CD4-positive, alpha-beta T cell (primary cell): ENCODE measurements around the gene ABHD1. TPM values are rescaled to one million over a fixed set of nuclear protein-coding genes. Genes with fewer than 3 reads are reported as not detected.
"Not testable (repeated sequence)": the region's sequence is repeated elsewhere in the genome, so short reads cannot be mapped to it uniquely, and the experiment has no call there.

Experiments used
- ATAC-seq: fragments of 200-7000 bp; cut with Tn5 transposase; one replicate; pipeline ENCODE4 v1.10.0; 2022; ENCODE audit warnings: mild to moderate bottlenecking; ENCODE audit not compliant: poor library complexity
- CTCF ChIA-PET: fragments of 350-600 bp; sonication (Branson Sonifier 250); formaldehyde crosslinking; loops from one replicate; lab custom pipeline; 2021; ENCODE audit warnings: antibody characterized with exemption, inconsistent platforms; lab: Charles Lee
- POLR2A ChIA-PET: fragments of 350-600 bp; sonication (Branson Sonifier 250); formaldehyde crosslinking; loops from one replicate; lab custom pipeline; 2021; ENCODE audit warnings: antibody characterized with exemption, inconsistent platforms; lab: Charles Lee
- DNase-seq, 14 experiments: peaks; one replicate each; pipeline ENCODE4 v3.0.0-alpha.2; 2013 to 2020; ENCODE audit warnings: mixed read lengths in 2 of 14
- H3K27ac ChIP-seq, 2 donors: one replicate each; pipeline versions ENCODE4 v1.5.1 to v1.7.0; 2013; ENCODE audit warnings: low read length in 2 of 2, low read depth in 1 of 2, mild to moderate bottlenecking in 1 of 2
- H3K27me3 ChIP-seq, 2 experiments: 1 replicate in 1 of 2; 2 replicates in 1 of 2; pipeline versions ENCODE4 v1.6.1 to v1.7.0; 2013; ENCODE audit warnings: low read length in 2 of 2, control low read depth in 1 of 2, mild to moderate bottlenecking in 1 of 2, moderate library complexity in 1 of 2; ENCODE audit not compliant: insufficient read depth in 2 of 2, control insufficient read depth in 1 of 2
- H3K36me3 ChIP-seq: one replicate; pipeline ENCODE4 v1.6.1; 2013; ENCODE audit warnings: low read length, control low read depth; ENCODE audit not compliant: insufficient read depth
- H3K4me1 ChIP-seq: one replicate; pipeline ENCODE4 v1.6.1; 2013; ENCODE audit warnings: low read length, control low read depth; ENCODE audit not compliant: insufficient read depth
- H3K4me3 ChIP-seq: one replicate; pipeline ENCODE4 v1.5.1; 2013; ENCODE audit warnings: mild to moderate bottlenecking, low read length, moderate library complexity
- H3K9me3 ChIP-seq, 2 experiments: 1 replicate in 1 of 2; 2 replicates in 1 of 2; pipeline versions ENCODE4 v1.6.1 to v1.7.0; 2013; ENCODE audit warnings: low read length in 2 of 2, mild to moderate bottlenecking in 2 of 2, control low read depth in 1 of 2, moderate library complexity in 1 of 2; ENCODE audit not compliant: control insufficient read depth in 1 of 2, insufficient read depth in 1 of 2
- H3K27ac Mint-ChIP-seq: one replicate; pipeline ENCODE4 v1.8.0; 2020; ENCODE audit warnings: mixed read lengths
- H3K27me3 Mint-ChIP-seq: one replicate; pipeline ENCODE4 v1.8.0; 2021; ENCODE audit warnings: mixed read lengths
- H3K36me3 Mint-ChIP-seq: one replicate; pipeline ENCODE4 v1.8.0; 2021; ENCODE audit warnings: low read depth, mixed read lengths
- H3K4me1 Mint-ChIP-seq: one replicate; pipeline ENCODE4 v1.8.0; 2021; ENCODE audit warnings: low read depth, mixed read lengths
- H3K4me3 Mint-ChIP-seq: one replicate; pipeline ENCODE4 v1.8.0; 2020; ENCODE audit warnings: mild to moderate bottlenecking, mixed read lengths
- H3K9me3 Mint-ChIP-seq: one replicate; pipeline ENCODE4 v1.8.0; 2020; ENCODE audit warnings: mixed read lengths
- CTCF ChIP-seq: fragments of 200-600 bp; IDR thresholded peaks from one replicate; pipeline ENCODE4 v1.8.0; 2022; ENCODE audit warnings: antibody characterized with exemption, mild to moderate bottlenecking
- intact Hi-C, 2 experiments: fragments of 100-400 bp; cut with DNase I in 1 of 2; cut with micrococcal nuclease in 1 of 2; formaldehyde crosslinking; loops; one replicate each; pipeline versions ENCODE4 v1.15.1 to v1.9.0; 2023 to 2025; cut with DNase I, micrococcal nuclease
- polyA plus RNA-seq, 2 donors: library from polyadenylated mRNA; unstranded; fragments of 120-200 nt; gene quantifications; one replicate each; pipeline ENCODE4 v1.2.1, GENCODE V29; 2013
- total RNA-seq, 174 experiments: library from RNA in 2 of 174; stranded (reverse) in 2 of 174; gene quantifications; one replicate each; pipeline ENCODE4 v1.2.3 and lab custom pipeline; 2021 to 2026

Gene ABHD1
- total RNA-seq (1 to 10 TPM; 1.0 to 1.3 TPM), total RNA-seq (lab: John Stamatoyannopoulos, UW) (0 to 3.4 (median 0.64) reads per million in 172 experiments)
- 0.94 TPM for polyA plus RNA-seq (2013, experiment 1 of 2)
- polyA plus RNA-seq (2013, experiment 2 of 2), result 1.7 TPM

GRCh38 chr2:27123302-27124150, at the start of gene ABHD1:
Gene ABHD1, plus strand, starts transcription at chr2:27123815. Its CDS starts 134 bp downstream, at chr2:27123949.
- H3K4me3 ChIP-seq, result peak within 1 kb of the TSS; percentile 78
- CTCF ChIA-PET, result interaction anchor here (1.5 to 1.9 kb wide), 3 partner anchors 10 to 42 kb away, joined by 5 to 8 read pairs (median 5); partner anchors contain the start of gene PREB
- H3K9me3 Mint-ChIP-seq, result no peaks in the 10 kb centered on the region
- TF ChIP-seq CTCF, result no peak
- H3K27ac Mint-ChIP-seq, result peak within 1 kb of the TSS; percentile 81
- no peaks in the 10 kb centered on the region for H3K36me3 Mint-ChIP-seq
- peaks cover 22% of the 10 kb centered on the region for H3K4me1 ChIP-seq
- peaks cover 18% of the 10 kb centered on the region for H3K4me1 Mint-ChIP-seq
- peaks cover 19% of the 10 kb centered on the region for H3K27me3 Mint-ChIP-seq
- H3K27me3 ChIP-seq, result peaks cover 1 to 6% of the 10 kb centered on the region in 2 experiments
- POLR2A ChIA-PET, result interaction anchor here (0.6 to 3.0 kb wide), 10 partner anchors 8 to 180 kb away, joined by 3 to 56 read pairs (median 6); partner anchors contain the start of genes AGBL5, OST4 and PREB
- H3K27ac ChIP-seq, result peak within 1 kb of the TSS in 1 of 2 donors; percentile 52
- H3K9me3 ChIP-seq, result peaks cover 0 to under 1% of the 10 kb centered on the region in 2 experiments
- intact Hi-C loops, result loop anchor here (1.0 kb wide), 1 partner anchor 11 kb away; the partner anchor contains the start of gene PREB (in 2 of the 2)
- DNase-seq, result peak; percentile 23 to 86 (median 58)
- H3K36me3 ChIP-seq, result no peaks in the 10 kb centered on the region
- ATAC-seq, result peak; percentile 79
- H3K4me3 Mint-ChIP-seq, result peak within 1 kb of the TSS; percentile 92

GRCh38 chr2:27074738-27075565, 48.7 kb upstream of the ABHD1 start:
- ChIA-PET POLR2A (interaction anchor here (10.6 to 13.4 kb wide), 2 partner anchors 9 to 20 kb away, joined by 161 to 301 read pairs; partner anchors contain the start of genes AGBL5 and KHK), CTCF (interaction anchor here (0.9 kb wide), 1 partner anchor 113 kb away, joined by 3 read pairs; no protein-coding TSS in a partner anchor)
- TF ChIP-seq CTCF, result no peak
- Mint-ChIP-seq H3K4me1 (peaks cover 69% of the 10 kb centered on the region), H3K27me3 (no peaks in the 10 kb centered on the region), H3K36me3 (peaks cover 11% of the 10 kb centered on the region), H3K27ac (peak overlapping the region; percentile 73), H3K9me3 (no peaks in the 10 kb centered on the region), H3K4me3 (peak overlapping the region; percentile 80)
- ATAC-seq (no peak), DNase-seq (peak in 13 of 14 experiments; percentile 38 to 80 (median 53))
- intact Hi-C loops, result loop anchor here in 1 of 2 experiments (5.0 kb wide), 2 partner anchors 57 to 137 kb away; partner anchors contain the start of genes ATRAID, PREB and SLC5A6
- Histone ChIP-seq H3K9me3 (no peaks in the 10 kb centered on the region), H3K4me3 (no peak overlapping the region), H3K27ac (peak overlapping the region in 1 of 2 donors; percentile 22), H3K4me1 (peaks cover 48% of the 10 kb centered on the region), H3K36me3 (peaks cover 2% of the 10 kb centered on the region), H3K27me3 (no peaks in the 10 kb centered on the region)

- POLR2A ChIA-PET, result interaction anchor here (10.6 to 13.4 kb wide), 2 partner anchors 8 to 20 kb away, joined by 161 to 301 read pairs; partner anchors contain the start of genes AGBL5 and KHK
- H3K36me3 Mint-ChIP-seq, H3K9me3 Mint-ChIP-seq, ATAC-seq, H3K36me3 ChIP-seq, H3K27me3 Mint-ChIP-seq, CTCF ChIA-PET, H3K9me3 ChIP-seq, DNase-seq, intact Hi-C loops, H3K4me3 ChIP-seq, H3K27me3 ChIP-seq: not testable (repeated sequence)
- H3K4me3 Mint-ChIP-seq, result peak overlapping the region; percentile 80
- peak overlapping the region; percentile 73 for H3K27ac Mint-ChIP-seq
- peaks cover 45% of the 10 kb centered on the region for H3K4me1 ChIP-seq
- peaks cover 65% of the 10 kb centered on the region for H3K4me1 Mint-ChIP-seq
- peak overlapping the region in 1 of 2 donors; percentile 22 for H3K27ac ChIP-seq
These were observed 48.1 kb upstream of the ABHD1 start for GRCh38 chr2:27075566-27075871.
